Measurements from ENCODE around the gene FMN1.

Gene FMN1

DNA sequence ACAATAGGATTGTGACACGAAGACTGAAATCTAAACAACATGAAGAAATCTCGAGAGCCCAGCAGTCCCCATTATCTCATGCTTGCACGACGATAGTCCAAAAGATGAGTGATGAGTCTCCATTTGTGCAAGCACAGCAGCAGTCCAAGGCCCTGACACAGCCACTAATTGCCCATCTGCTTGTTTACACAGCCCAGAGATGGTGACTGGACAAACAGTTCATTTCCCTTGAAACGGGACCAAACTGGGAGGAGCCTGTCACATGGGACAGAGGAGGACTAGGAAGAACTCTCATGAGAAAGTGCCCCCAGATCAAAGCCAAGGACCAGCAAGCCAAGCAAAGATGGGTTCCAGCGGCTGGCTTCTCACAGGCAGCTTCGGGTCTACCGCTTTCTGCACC, 355.7 kb downstream of the FMN1 start:
- Histone ChIP-seq H3K4me3 (ENCODE audit: low read length) (no peak overlapping the region), H3K27me3 (ENCODE audit: control insufficient read depth, insufficient read depth, low read length) (no peaks in the 10 kb centered on the region), H3K4me1 (ENCODE audit: control insufficient read depth, insufficient read depth, low read length) (no peaks in the 10 kb centered on the region; the same call in 1 of the 2 replicates), H3K9me3 (ENCODE audit: control insufficient read depth, insufficient read depth, low read length) (no peaks in the 10 kb centered on the region), H3K36me3 (ENCODE audit: control insufficient read depth, insufficient read depth, low read length) (no peaks in the 10 kb centered on the region), H3K27ac (ENCODE audit: low read length) (no peak overlapping the region)
- no peak for DNase-seq (ENCODE audit: low read depth, low spot score)
- no CpG with 5 or more reads among the region's 8 CpGs for WGBS (ENCODE audit: insufficient coverage, insufficient read length)

DNA sequence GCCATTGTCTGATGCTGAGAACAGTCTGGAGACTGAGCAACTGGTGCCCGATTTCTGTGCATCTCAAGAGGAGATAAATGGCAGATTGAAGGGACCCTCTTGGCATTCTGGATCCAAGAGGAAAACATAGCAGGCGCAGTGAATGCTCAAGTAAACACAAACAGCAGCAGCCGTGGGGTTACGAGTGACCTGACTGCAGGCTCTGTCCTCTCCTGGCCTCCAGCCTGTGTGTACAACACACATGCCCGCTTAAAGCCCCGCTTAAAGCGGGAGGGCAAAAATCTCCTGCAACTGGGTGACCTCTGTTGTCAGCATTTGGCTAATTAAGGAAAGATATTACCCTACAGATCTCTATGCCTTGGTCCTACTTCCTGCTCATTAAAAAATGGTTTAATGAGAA, 356.2 kb downstream of the FMN1 start:
- no peaks in the 10 kb centered on the region; the same call in 1 of the 2 replicates for H3K4me1 ChIP-seq (ENCODE audit: control insufficient read depth, insufficient read depth, low read length)
- no peaks in the 10 kb centered on the region for H3K36me3 ChIP-seq (ENCODE audit: control insufficient read depth, insufficient read depth, low read length)
- H3K4me3 ChIP-seq (ENCODE audit: low read length) = no peak overlapping the region
- no peak for DNase-seq (ENCODE audit: low read depth, low spot score)
- WGBS (ENCODE audit: insufficient coverage, insufficient read length) = no CpG with 5 or more reads among the region's 7 CpGs
- no peaks in the 10 kb centered on the region for H3K27me3 ChIP-seq (ENCODE audit: control insufficient read depth, insufficient read depth, low read length)
- no peaks in the 10 kb centered on the region for H3K9me3 ChIP-seq (ENCODE audit: control insufficient read depth, insufficient read depth, low read length)
- H3K27ac ChIP-seq (ENCODE audit: low read length) = no peak overlapping the region

DNA sequence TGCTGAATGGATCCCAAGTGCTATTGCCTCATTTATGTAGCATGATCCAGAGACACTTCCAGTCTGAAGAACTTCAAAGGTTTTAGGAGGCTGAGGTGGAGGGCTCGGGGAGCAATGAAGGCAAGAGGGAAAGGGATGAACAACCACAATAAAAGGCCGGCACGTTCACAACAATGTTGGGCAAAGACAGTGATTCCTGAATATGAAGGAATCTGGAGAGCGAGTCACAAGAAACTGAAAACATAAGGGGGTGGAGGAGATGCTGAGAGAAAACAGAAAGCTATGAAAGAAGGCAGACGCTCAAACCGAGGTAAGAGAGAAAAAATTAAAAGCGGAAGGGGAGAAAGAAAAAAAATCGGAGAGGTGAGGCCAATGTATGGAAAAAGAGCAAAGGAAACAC, 356.6 kb downstream of the FMN1 start:
- H3K27me3 ChIP-seq (ENCODE audit: control insufficient read depth, insufficient read depth, low read length) = no peaks in the 10 kb centered on the region
- 100% methylated on average over 4 of the region's 8 CpGs for WGBS (ENCODE audit: insufficient coverage, insufficient read length)

DNA sequence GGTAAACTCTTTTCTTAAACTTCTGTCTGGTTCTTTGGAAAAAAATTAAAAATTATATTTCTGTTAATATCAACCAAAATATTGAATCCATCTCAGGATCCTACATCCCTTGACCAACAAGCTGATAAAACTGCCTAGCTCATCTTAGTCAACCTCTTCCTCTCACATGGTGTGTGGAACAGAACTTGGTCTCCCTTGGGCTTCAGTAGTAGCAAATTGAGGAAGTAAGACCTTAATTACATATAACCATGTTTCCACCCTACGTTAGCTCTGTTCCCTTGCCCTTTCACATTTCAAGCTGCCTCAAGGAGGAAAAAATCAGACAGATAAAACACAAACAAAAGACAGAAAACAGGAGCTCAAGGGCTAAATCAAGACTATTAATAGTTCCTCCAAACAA, 360.4 kb downstream of the FMN1 start:
- no peaks in the 10 kb centered on the region; the same call in 1 of the 2 replicates for H3K4me1 ChIP-seq (ENCODE audit: control insufficient read depth, insufficient read depth, low read length)
- no peaks in the 10 kb centered on the region for H3K36me3 ChIP-seq (ENCODE audit: control insufficient read depth, insufficient read depth, low read length)
- WGBS (ENCODE audit: insufficient coverage, insufficient read length) = no CpG with 5 or more reads among the region's 1 CpG
- no peak overlapping the region for H3K4me3 ChIP-seq (ENCODE audit: low read length)
- H3K27ac ChIP-seq (ENCODE audit: low read length) = no peak overlapping the region
- no peaks in the 10 kb centered on the region for H3K9me3 ChIP-seq (ENCODE audit: control insufficient read depth, insufficient read depth, low read length)
- DNase-seq (ENCODE audit: low read depth, low spot score) = no peak
- no peaks in the 10 kb centered on the region for H3K27me3 ChIP-seq (ENCODE audit: control insufficient read depth, insufficient read depth, low read length)

More for the DNA sequence above, 356.6 kb downstream of the FMN1 start:
- Histone ChIP-seq H3K9me3 (ENCODE audit: control insufficient read depth, insufficient read depth, low read length) (no peaks in the 10 kb centered on the region), H3K4me1 (ENCODE audit: control insufficient read depth, insufficient read depth, low read length) (no peaks in the 10 kb centered on the region; the same call in 1 of the 2 replicates), H3K27ac (ENCODE audit: low read length) (no peak overlapping the region), H3K4me3 (ENCODE audit: low read length) (no peak overlapping the region), H3K36me3 (ENCODE audit: control insufficient read depth, insufficient read depth, low read length) (no peaks in the 10 kb centered on the region)
- DNase-seq (ENCODE audit: low read depth, low spot score) = no peak

DNA sequence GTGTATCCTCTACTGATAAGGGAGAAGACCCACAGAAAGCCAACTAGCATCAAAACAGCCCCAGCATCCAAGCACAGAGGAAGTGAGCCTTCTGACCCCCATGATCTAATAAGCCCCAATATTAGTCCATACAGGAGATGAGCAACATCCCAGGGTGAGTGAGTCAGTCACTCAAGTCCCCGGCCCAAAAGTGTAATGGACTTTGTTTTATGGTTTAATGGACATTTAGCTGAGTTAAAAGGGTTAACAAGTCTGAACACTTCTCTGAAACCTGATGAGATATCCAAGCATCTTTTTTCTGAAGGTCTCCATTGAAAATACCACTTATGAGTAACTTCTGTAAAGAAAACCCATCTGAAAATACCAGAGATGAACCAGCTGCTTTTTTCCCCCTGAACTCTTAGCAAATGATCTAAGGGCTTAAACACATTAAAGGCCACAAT, 361.1 kb downstream of the FMN1 start:
- Histone ChIP-seq H3K27me3 (ENCODE audit: control insufficient read depth, insufficient read depth, low read length) (no peaks in the 10 kb centered on the region), H3K36me3 (ENCODE audit: control insufficient read depth, insufficient read depth, low read length) (no peaks in the 10 kb centered on the region), H3K4me1 (ENCODE audit: control insufficient read depth, insufficient read depth, low read length) (no peaks in the 10 kb centered on the region), H3K4me3 (ENCODE audit: low read length) (no peak overlapping the region), H3K9me3 (ENCODE audit: control insufficient read depth, insufficient read depth, low read length) (no peaks in the 10 kb centered on the region), H3K27ac (ENCODE audit: low read length) (no peak overlapping the region)
- DNase-seq (ENCODE audit: low read depth, low spot score) = no peak
- WGBS (ENCODE audit: insufficient coverage, insufficient read length) = no CpG with 5 or more reads among the region's 1 CpG

DNA sequence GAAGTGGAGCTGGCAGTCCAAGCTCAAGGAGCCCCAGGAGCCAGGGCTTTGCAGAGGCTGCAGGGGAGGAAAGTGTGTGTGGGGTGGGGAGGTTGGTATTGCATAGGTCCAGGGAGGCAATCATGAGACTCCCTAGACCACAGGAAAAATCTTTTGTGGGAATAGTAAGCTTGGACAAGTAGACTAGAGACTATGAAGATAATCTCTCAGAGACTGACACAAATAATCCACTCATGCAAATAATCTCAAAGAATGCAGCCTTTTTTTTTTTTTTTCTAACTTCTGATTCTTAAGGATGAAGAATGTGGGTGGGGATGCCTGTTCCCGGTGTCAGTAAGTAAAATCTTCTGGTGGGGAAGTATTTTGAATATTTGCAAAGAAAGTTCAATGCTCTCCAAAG, 363.0 kb downstream of the FMN1 start:
- H3K27ac ChIP-seq (ENCODE audit: low read length) = no peak overlapping the region
- H3K4me3 ChIP-seq (ENCODE audit: low read length) = no peak overlapping the region
- H3K9me3 ChIP-seq (ENCODE audit: control insufficient read depth, insufficient read depth, low read length) = no peaks in the 10 kb centered on the region
- no CpG with 5 or more reads among the region's 1 CpG for WGBS (ENCODE audit: insufficient coverage, insufficient read length)
- no peak for DNase-seq (ENCODE audit: low read depth, low spot score)
- no peaks in the 10 kb centered on the region for H3K27me3 ChIP-seq (ENCODE audit: control insufficient read depth, insufficient read depth, low read length)
- H3K4me1 ChIP-seq (ENCODE audit: control insufficient read depth, insufficient read depth, low read length) = no peaks in the 10 kb centered on the region
- no peaks in the 10 kb centered on the region for H3K36me3 ChIP-seq (ENCODE audit: control insufficient read depth, insufficient read depth, low read length)

DNA sequence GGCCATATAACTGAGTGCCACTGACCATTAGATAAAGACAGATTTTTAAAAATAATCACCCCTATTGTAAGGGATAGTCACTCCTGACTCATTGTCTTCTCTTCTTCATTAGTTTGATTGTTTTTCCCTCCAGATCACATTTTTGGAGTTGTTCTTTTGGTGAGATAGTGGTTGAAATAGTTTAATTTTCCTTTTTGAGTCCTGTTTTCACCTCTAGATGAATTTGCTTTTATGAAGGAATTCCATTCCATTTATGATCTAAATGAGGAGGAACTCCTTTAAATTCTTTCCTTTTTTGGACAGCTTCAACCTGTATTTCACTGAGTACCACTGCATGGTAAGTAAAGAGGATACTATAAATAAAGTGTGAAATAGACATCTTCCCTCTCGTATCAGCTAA, 364.3 kb downstream of the FMN1 start:
- H3K9me3 ChIP-seq (ENCODE audit: control insufficient read depth, insufficient read depth, low read length) = no peaks in the 10 kb centered on the region
- no peak overlapping the region for H3K27ac ChIP-seq (ENCODE audit: low read length)
- H3K4me1 ChIP-seq (ENCODE audit: control insufficient read depth, insufficient read depth, low read length) = no peaks in the 10 kb centered on the region
- H3K27me3 ChIP-seq (ENCODE audit: control insufficient read depth, insufficient read depth, low read length) = no peaks in the 10 kb centered on the region
- H3K4me3 ChIP-seq (ENCODE audit: low read length) = no peak overlapping the region
- no peak for DNase-seq (ENCODE audit: low read depth, low spot score)
- no peaks in the 10 kb centered on the region for H3K36me3 ChIP-seq (ENCODE audit: control insufficient read depth, insufficient read depth, low read length)
- no CpG with 5 or more reads among the region's 1 CpG for WGBS (ENCODE audit: insufficient coverage, insufficient read length)

DNA sequence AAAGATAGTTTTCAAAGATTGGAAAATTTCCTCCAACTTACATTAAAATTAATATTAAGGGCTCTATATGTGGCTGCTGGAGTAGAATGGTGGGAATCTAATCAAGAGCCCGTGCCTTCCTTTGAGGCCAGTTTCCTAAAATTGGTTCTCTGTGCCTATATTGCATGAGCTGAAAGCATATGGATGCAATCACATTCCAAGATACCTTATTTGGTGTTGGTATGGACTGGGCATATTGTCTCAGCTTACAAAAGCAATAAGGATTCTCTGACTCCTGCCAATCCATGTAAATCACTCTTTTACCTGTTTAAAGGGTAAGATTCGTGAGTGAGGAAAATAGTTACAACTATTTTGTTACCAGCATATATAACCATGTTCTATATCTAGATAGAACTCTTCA, 365.1 kb downstream of the FMN1 start:
- no CpG with 5 or more reads among the region's 2 CpGs for WGBS (ENCODE audit: insufficient coverage, insufficient read length)
- no peaks in the 10 kb centered on the region for H3K9me3 ChIP-seq (ENCODE audit: control insufficient read depth, insufficient read depth, low read length)
- H3K27me3 ChIP-seq (ENCODE audit: control insufficient read depth, insufficient read depth, low read length) = no peaks in the 10 kb centered on the region
- no peak overlapping the region for H3K27ac ChIP-seq (ENCODE audit: low read length)
- H3K4me1 ChIP-seq (ENCODE audit: control insufficient read depth, insufficient read depth, low read length) = no peaks in the 10 kb centered on the region
- no peaks in the 10 kb centered on the region for H3K36me3 ChIP-seq (ENCODE audit: control insufficient read depth, insufficient read depth, low read length)
- no peak for DNase-seq (ENCODE audit: low read depth, low spot score)
- H3K4me3 ChIP-seq (ENCODE audit: low read length) = no peak overlapping the region

DNA sequence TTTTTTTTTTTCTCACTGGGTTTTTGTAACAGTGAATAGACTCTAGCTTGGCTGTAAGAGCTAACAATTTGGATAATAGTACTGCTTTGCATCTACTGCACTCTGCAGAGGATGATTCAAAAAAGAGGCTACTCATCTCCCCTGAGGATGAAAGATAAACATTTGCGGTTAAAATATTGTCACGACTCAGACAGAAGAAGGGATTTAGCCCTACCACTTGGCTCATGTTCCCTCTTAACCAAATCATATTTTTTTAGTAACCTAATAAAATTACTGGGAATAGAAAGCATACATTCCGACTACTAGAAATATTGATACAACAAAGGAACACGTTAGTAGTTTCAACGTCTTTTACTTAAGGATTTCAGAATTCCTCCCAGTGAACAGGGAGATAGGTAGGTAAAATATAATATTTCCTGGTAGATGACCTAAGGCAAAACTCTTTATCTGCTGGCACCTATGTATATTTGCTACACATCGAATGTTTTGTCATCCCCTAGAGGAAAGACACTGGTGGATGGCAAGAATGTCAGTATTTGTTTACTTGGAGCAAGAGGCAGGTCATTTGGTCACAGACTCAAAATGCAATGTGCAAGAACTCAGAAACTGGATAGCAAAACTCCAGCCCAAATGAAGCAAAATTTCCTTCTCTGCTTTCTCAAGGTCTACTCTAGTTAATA, 365.9 kb downstream of the FMN1 start:
- no peaks in the 10 kb centered on the region for H3K27me3 ChIP-seq (ENCODE audit: control insufficient read depth, insufficient read depth, low read length)

DNA sequence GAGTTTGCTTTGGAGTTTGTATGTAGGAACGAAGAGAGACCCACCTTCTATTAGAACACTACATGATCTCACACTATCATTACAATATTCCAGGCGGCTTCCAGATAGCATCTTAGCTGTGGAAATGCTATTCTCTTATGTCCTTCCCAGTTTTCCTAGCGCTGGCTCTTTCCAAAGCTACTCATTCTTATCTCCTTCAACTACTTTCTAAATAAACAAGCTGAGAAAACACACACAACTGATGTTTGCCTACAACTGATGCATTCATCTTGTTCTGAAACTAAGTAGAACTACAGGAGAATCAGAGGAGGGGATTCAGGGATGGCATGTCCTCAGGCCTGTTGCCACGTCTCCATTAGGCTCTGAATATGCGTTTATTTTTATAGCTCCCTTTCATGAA, 367.8 kb downstream of the FMN1 start:
- Histone ChIP-seq H3K27me3 (ENCODE audit: control insufficient read depth, insufficient read depth, low read length) (no peaks in the 10 kb centered on the region), H3K27ac (ENCODE audit: low read length) (no peak overlapping the region), H3K4me1 (ENCODE audit: control insufficient read depth, insufficient read depth, low read length) (no peaks in the 10 kb centered on the region), H3K9me3 (ENCODE audit: control insufficient read depth, insufficient read depth, low read length) (no peaks in the 10 kb centered on the region), H3K4me3 (ENCODE audit: low read length) (no peak overlapping the region), H3K36me3 (ENCODE audit: control insufficient read depth, insufficient read depth, low read length) (no peaks in the 10 kb centered on the region)
- no CpG with 5 or more reads among the region's 5 CpGs for WGBS (ENCODE audit: insufficient coverage, insufficient read length)
- DNase-seq (ENCODE audit: low read depth, low spot score) = no peak

More for the DNA sequence above, 365.9 kb downstream of the FMN1 start:
- Histone ChIP-seq H3K36me3 (ENCODE audit: control insufficient read depth, insufficient read depth, low read length) (no peaks in the 10 kb centered on the region), H3K27ac (ENCODE audit: low read length) (no peak overlapping the region), H3K4me1 (ENCODE audit: control insufficient read depth, insufficient read depth, low read length) (no peaks in the 10 kb centered on the region), H3K9me3 (ENCODE audit: control insufficient read depth, insufficient read depth, low read length) (no peaks in the 10 kb centered on the region), H3K4me3 (ENCODE audit: low read length) (no peak overlapping the region)
- DNase-seq (ENCODE audit: low read depth, low spot score) = no peak
- no CpG with 5 or more reads among the region's 6 CpGs for WGBS (ENCODE audit: insufficient coverage, insufficient read length)

DNA sequence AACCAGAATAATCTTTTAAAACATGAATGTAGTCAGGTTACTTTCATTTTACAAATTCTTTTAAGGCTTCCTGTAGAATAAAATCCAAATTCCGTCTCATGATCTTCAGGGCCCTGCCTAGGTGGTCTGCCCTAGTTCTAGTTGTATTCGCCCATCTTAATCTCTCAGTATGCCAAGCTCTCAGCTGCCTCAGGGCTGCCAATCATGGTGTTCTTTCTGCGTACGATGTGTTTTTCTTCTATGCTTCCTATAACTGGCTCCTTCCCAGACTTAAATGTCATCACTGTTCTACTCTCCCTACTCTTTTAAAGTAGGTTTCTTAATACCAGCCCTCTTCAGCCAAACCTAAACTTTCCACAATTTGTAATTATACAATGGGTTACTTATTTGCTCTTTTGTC, 369.3 kb downstream of the FMN1 start:
- Histone ChIP-seq H3K27me3 (ENCODE audit: control insufficient read depth, insufficient read depth, low read length) (no peaks in the 10 kb centered on the region), H3K4me3 (ENCODE audit: low read length) (no peak overlapping the region), H3K9me3 (ENCODE audit: control insufficient read depth, insufficient read depth, low read length) (no peaks in the 10 kb centered on the region), H3K27ac (ENCODE audit: low read length) (no peak overlapping the region), H3K4me1 (ENCODE audit: control insufficient read depth, insufficient read depth, low read length) (no peaks in the 10 kb centered on the region), H3K36me3 (ENCODE audit: control insufficient read depth, insufficient read depth, low read length) (no peaks in the 10 kb centered on the region)
- DNase-seq (ENCODE audit: low read depth, low spot score) = no peak
- WGBS (ENCODE audit: insufficient coverage, insufficient read length) = no CpG with 5 or more reads among the region's 4 CpGs
